Stimulated activated CD4-positive, alpha-beta T cell treated with anti-CD3 and anti-CD28 coated beads, Interleukin-2, amount 100 ng/mL, for 4 hours (primary cell): ENCODE data around the gene NUMBL.
"Not testable (repeated sequence)": the region's sequence is repeated elsewhere in the genome, so short reads cannot be mapped to it uniquely, and the experiment has no call there.

Source experiments
- DNase-seq: peaks from one replicate; pipeline ENCODE4 v3.0.0-alpha.2; 2020; ENCODE audit warnings: low read depth

The NUMBL gene

GRCh38 chr19:40629346-40629745, 61.1 kb downstream of the NUMBL start:
- no peak for DNase-seq

DNA sequence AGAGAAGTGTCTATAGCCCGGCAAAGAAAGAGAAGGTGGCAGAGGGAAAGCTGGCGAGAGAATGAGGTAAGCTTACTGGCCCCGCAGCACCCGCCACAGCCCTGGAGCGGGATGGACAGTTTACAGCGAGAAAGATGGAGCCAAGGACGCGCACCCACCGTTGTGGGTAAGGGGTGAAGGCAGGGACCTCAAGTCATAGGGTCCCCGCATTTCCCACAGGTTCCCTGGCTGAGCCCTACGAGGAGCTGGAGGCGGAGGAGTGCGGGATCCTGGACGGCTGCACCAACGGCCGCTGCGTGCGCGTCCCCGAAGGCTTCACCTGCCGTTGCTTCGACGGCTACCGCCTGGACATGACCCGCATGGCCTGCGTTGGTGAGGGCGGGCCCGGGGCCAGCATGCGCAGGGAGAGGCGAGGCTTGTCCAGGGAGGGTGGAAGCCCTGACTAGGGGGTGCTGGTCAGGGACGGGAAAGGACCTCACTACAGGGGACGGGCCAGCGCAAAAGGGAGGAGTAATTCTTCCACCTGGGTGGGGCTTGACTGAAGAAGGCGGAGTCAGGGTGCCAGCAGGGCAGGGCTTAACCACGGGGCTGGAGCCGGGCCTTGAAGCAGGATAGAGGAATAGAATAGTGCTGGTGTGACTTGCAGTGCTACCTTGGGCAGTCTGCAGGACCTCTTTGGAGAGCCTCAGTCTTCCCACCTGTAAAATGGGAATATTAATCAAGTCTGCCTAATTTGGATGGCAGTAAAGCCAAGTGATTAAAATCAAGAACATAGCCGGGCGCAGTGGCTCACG, 62.8 kb downstream of the NUMBL start:
- no peak for DNase-seq

DNA sequence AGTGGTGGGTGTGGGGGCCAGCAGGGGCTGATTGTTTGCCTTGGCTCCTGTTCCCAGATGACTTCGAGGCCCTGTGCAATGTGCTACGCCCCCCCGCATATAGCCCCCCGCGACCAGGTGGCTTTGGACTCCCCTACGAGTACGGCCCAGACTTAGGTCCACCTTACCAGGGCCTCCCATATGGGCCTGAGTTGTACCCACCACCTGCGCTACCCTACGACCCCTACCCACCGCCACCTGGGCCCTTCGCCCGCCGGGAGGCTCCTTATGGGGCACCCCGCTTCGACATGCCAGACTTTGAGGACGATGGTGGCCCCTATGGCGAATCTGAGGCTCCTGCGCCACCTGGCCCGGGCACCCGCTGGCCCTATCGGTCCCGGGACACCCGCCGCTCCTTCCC, 63.5 kb downstream of the NUMBL start:
- no peak for DNase-seq

- DNase-seq: no peak
Observed at GRCh38 chr19:40625406-40626120, 64.9 kb downstream of the NUMBL start.

DNA sequence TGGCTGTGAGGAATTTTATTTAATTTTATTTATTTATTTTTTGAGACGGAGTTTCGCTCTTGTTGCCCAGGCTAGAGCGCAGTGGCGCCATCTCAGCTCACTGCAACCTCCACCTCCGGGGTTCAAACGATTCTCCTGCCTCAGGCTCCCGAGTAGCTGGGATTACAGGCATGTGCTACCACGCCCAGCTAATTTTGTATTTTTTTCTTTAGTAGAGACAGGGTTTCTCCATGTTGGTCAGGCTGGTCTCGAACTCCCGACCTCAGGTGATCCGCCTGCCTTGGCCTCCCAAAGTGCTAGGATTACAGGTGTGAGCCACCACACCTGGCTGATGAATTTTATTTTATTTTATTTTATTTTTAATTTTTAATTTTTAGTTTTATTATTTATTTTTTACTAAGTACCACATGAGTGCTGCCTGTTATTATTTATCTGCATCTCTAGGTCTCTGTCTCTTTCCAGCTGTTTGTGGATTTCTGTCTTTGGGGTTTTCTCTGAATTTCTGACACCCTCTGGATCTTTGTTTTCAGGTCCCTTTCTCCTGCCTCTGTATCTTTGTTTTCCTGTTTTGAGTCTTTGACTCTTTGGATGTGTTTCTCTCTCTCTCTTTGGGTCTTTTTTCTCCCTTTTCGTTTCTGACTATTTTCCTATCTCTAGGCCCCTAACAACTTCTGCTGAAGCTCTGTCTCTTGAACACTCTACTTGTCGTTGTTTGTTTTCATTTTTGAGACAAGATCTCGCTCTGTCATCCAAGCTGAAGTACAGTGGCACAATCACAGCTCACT, 65.9 kb downstream of the NUMBL start:
- DNase-seq: not testable (repeated sequence)

DNA sequence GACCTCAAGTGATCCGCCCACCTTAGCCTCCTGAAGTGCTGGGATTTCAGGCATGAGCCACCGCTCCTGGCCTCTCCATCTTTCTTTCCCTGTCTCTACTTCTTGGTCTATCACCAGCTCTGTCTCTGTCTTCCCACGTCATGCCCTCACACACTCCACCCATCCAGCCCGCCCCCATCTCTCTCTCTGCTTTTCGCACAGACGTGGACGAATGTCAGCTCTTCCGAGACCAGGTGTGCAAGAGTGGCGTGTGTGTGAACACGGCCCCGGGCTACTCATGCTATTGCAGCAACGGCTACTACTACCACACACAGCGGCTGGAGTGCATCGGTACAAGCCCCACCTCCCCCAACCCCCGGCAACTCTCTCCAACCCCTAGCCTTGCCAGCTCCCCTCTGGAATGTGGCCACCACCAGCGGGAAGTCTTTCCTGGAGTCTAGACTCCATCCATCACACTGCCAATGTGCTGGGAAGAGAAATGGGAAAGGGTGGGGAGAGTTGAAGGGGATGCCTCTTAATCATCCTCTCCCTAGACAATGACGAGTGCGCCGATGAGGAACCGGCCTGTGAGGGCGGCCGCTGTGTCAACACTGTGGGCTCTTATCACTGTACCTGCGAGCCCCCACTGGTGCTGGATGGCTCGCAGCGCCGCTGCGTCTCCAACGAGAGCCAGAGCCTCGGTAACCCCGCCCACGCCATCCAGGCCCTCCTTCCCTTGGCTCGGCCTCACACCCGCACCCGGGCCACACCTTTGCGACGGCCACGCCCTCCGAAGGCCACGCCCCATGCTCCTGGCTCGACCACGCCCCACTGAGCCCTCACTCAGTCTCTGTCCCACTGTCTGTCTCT, 66.8 kb downstream of the NUMBL start:
- DNase-seq: no peak

- no peak for DNase-seq
Observed at GRCh38 chr19:40622773-40623075, 67.7 kb downstream of the NUMBL start.

GRCh38 chr19:40621966-40622772, 68.3 kb downstream of the NUMBL start:
- no peak for DNase-seq

- no peak for DNase-seq
Observed at GRCh38 chr19:40621283-40621682, 69.2 kb downstream of the NUMBL start.

GRCh38 chr19:40620161-40620485, 70.3 kb downstream of the NUMBL start:
- DNase-seq: no peak

DNA sequence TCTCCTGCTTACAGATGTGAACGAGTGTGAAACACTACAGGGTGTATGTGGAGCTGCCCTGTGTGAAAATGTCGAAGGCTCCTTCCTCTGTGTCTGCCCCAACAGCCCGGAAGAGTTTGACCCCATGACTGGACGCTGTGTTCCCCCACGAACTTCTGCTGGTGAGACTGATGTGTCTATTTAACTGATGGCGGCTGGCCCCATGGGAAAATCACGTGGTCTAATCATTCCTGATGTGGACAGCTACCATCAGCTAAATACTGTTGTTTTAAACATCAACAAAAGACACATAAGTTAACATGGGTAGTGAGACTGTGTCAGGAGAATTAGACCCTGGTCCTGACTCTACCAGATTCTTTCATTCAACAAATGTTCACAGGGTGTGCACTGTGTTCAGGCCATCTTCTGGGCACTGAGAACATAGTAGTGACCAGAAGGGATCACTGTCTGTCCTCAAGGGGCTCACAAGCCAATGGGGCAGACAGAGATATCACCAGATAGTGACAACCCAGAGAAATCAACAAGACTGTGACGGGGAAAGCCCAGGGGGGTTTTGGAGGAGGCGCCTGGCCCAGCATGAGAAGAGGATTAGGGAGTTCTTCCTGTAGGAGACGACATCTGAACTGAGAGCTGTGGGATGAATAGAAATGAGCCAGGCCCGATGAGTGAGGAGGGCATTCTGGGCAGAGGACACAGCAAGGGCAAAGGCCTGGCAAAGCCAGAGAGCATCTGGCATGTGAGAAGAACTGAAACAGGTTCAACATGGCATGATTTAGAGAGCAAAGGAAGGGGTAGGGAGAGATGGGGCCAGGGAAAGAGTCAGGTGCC, 70.9 kb downstream of the NUMBL start:
- no peak for DNase-seq

GRCh38 chr19:40617961-40618360, 72.5 kb downstream of the NUMBL start:
- DNase-seq: no peak

GRCh38 chr19:40616941-40617340, 73.5 kb downstream of the NUMBL start:
- no peak for DNase-seq

DNA sequence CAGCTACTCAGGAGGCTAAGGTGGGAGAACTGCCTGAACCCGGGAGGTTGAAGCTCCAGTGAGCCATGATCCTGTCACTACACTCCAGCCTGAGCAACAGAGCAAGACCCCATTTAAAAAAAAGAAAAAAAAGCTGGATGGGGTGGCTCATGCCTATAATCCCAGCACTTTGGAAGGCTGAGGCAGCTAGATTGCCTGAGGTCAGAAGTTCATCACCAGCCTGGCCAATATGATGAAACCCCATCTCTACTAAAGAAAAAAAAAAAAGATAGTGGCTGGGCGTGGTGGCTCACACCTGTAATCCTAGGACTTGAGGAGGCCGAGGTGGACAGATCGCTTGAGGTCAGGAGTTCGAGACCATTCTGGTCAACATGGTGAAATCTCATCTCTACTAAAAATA, 74.3 kb downstream of the NUMBL start:
- no peak for DNase-seq
